GM12873 (cell line): Measurements from ENCODE around the gene PNPLA4.

ENCODE experiments used
- CTCF ChIP-seq: IDR thresholded peaks from 2 replicates; pipeline ENCODE4 v1.5.1; 2012; ENCODE audit warnings: low read depth, mild to moderate bottlenecking, moderate library complexity, low read length, control low read depth; ENCODE audit not compliant: insufficient read depth; ENCODE audit errors: missing control alignments

The PNPLA4 gene

GRCh38 chrX:7948483-7948882 is 21.3 kb upstream of the PNPLA4 start:
- no peak for TF ChIP-seq CTCF

DNA sequence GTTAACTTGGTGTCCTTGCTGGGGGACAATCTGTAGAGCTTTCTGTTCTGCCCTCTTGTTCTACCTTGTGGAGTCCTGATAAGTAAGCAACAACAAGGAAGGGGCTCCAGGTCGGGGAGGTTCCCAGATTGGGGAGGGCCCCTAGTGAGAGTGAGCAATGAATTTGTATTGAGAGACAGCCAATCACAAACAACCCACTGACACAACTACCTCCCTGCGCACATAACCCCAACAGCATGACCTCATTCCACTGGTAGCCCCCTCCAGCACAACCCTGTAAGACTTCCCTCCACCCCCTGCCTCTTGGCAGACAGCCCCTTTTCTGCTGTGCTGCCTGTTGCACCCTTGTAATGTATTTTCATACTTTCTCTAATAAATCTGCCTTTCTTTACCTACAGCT is 19.7 kb upstream of the PNPLA4 start:
- no peak for TF ChIP-seq CTCF

DNA sequence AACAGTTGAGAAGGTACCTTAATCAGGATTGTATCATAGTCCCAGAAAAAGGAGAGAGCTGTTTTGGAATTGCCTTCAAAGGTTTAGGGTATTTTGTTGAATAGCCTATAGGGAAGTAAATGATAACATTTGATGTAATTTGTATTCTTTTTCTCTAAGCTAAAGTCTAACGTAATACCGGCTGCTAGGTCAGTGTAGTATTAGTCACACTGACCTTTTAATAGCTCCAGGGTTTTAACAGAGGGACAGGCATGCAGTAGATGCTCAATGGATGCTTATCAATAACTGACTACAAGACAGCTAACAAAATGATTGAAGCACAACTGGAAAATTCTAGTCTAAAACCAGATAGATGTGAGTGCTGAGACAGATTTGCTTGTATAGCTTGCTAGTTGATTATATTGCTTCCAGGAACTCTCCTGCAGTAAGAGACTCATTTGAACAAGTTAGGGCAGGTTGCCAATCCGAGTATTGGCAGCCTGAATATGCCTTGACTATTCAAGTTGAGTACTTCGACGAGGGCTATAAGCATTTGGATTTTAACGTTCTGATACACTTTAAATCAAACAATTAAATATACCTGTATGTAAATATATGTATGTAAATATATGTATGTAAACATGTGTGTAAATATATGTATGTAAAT is 16.5 kb upstream of the PNPLA4 start:
- TF ChIP-seq CTCF, result no peak

GRCh38 chrX:7941390-7942042 is 14.3 kb upstream of the PNPLA4 start:
- TF ChIP-seq CTCF, result peak; percentile 51

DNA sequence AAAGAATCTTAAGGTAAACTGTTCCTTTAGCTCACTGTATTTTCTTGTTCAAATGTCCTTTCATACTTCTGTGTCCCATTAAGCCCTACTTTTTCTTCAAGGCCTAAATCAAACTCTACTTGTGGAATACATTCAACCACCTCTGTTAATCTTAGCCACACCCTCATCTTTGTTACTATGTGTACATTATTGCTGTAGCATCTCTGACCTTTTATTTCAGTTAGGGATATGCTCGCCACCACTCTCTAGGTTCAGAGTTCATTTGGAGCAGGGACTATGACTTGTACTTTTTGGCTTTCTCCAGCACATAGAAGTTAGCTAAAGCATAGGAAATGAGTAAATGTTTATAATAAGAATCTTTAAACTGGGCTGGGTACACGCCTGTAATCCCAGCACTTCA is 6.8 kb upstream of the PNPLA4 start:
- no peak for TF ChIP-seq CTCF

DNA sequence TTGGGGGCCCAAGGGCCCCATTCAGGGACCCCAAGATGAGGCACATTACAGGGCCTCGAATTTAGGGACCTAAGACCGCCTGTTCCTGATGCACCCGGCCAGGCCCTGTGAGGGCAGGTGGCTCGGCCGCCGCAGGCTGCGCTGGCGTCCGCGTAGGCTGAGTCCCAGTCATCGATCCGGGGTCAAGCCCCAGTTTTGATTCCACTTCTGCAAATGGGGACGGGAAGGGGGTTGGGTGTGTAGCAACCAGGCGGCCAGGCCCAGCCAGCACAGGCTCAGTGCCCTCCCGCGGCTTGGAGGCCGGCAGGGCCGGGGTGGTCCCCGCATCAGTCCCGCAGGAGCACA is 327 bp downstream of the PNPLA4 start:
- TF ChIP-seq CTCF, result no peak

GRCh38 chrX:7926501-7926900 is 712 bp downstream of the PNPLA4 start:
- TF ChIP-seq CTCF, result no peak
